ENCODE measurements around the gene KLHL22. TPM values are rescaled to one million over a fixed set of nuclear protein-coding genes. Genes with fewer than 3 reads are reported as not detected.
A peak's percentile ranks its signal among the peaks of the same experiment; 100 is the strongest.

The KLHL22 gene
- total RNA-seq, 1 donor: 31.1 TPM

DNA sequence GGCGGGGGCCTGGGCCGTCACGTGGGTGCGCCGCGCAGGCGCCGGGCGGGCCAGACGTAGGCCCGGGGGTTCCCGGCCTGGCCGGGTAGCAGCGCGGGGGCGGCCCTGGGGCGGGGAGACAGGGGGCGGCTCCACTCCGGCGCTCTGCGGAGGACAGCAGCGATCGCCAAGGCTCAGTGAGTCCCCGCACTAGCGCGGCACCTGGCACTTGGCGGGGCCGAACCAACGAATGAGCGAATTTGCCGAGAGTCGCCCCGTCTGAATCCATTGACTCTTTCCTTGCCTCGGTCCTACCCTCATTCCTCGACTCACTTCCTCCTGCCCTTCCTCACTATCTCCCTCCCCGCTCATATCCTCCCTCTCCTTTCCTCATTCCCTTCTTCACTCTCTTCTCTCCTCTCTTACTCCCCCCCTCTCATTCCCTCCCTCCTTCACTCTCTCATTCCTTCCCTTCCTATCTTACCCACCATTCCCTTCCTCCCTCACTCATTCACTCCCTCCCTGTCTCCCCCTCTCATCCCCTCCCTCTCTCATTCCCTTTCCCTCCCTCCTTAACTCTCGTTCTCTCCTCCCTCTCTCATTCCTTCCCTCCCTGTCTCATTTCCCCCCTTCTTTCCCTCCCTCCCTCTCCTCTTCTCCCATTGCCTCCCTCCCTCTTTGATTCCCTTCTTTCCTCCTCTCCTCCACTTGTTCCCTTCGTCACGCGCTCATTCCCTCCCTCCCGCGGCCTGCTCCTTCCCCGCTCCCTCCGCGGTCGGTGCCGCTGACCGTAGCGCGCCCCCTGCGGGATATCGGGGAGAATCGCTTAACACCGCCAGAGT, 476 bp upstream of the KLHL22 start:
- peak overlapping the region; percentile 83 for H3K4me3 ChIP-seq (ENCODE audit: low read depth, low read length)
- peak; percentile 90 for DNase-seq (ENCODE audit: low read depth)
- TF ChIP-seq, protein P1, sequence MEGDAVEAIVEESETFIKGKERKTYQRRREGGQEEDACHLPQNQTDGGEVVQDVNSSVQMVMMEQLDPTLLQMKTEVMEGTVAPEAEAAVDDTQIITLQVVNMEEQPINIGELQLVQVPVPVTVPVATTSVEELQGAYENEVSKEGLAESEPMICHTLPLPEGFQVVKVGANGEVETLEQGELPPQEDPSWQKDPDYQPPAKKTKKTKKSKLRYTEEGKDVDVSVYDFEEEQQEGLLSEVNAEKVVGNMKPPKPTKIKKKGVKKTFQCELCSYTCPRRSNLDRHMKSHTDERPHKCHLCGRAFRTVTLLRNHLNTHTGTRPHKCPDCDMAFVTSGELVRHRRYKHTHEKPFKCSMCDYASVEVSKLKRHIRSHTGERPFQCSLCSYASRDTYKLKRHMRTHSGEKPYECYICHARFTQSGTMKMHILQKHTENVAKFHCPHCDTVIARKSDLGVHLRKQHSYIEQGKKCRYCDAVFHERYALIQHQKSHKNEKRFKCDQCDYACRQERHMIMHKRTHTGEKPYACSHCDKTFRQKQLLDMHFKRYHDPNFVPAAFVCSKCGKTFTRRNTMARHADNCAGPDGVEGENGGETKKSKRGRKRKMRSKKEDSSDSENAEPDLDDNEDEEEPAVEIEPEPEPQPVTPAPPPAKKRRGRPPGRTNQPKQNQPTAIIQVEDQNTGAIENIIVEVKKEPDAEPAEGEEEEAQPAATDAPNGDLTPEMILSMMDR (IDR thresholded peaks at IDR 0.05; ENCODE audit: insufficient read depth, low read depth, low read length): peak; percentile 92

DNA sequence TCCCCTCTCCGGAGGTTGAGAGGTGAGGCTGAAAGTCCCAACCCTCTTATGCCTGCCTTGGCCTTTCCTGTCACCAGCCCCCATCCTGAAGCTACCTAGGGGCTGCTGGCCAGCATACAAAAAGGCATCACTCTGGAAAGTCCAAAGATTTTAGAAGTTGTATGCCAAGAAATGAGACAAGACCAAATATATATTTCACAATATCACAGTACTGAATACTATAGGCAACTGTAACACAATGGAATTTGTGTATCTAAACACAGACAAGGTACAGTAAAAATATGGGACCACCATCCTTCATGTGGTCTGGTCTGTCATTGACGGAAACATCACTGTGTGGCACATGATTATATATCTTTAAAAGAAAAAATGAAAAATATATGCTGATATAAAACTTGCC, 4.2 kb downstream of the KLHL22 start:
- H3K4me3 ChIP-seq (ENCODE audit: low read depth, low read length): no peak overlapping the region
- DNase-seq (ENCODE audit: low read depth): no peak
- TF ChIP-seq, protein P1 (IDR thresholded peaks at IDR 0.05; ENCODE audit: insufficient read depth, low read depth, low read length): no peak

DNA sequence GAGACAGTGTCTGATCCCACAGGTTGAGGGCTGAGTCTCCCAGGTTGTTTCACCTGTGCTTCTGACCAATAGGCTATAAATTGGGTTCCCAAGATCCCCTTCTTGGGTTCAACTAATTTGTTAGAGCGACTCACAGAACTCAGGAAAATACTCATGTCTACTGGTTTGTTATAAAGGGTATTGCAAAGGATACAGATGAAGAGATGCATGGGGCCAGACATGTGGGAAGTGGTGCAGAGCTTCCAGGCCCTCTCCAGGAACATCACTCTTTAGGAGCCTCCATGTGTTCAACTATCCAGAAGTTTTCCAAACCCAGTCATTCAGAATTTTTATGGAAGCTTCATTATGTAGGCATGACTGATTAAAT, 4.7 kb downstream of the KLHL22 start:
- H3K4me3 ChIP-seq (ENCODE audit: low read depth, low read length): no peak overlapping the region
- TF ChIP-seq, protein P1 (IDR thresholded peaks at IDR 0.05; ENCODE audit: insufficient read depth, low read depth, low read length): no peak
- no peak for DNase-seq (ENCODE audit: low read depth)

DNA sequence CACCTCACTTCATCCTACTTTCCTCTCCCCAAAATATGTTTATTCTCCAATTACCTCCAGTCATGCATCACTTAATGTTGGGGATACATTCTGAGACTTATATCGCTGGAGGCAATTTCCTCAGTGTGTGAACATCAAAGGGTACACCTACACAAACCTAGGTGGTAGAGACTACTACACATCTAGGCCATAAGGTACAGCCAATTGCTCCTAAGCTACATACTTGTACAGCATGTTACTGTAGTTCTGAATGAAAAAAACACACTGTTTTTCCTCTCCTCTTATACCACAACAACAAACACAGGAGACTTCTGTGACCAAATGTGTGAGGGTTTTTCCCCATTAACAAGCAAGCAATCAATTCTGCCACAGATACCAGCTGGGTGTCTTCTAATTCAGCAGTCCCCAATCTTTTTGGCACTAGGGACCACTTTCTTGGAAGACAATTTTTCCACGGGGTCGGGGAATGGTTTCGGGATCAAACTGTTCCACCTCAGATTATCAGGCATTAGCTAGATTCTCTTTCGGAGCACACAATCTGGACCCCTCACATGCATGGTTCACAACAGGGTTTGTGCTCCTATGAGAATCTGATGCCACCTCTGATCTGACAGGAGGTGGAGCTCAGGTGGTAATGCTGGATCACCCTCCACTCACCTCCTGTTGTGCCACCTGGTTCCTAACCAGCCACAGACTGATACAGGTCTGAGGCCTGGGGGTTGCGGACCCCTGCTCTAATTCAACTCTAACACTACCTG, 5.2 kb downstream of the KLHL22 start:
- no peak overlapping the region for H3K4me3 ChIP-seq (ENCODE audit: low read depth, low read length)
- DNase-seq (ENCODE audit: low read depth): no peak
- TF ChIP-seq, protein P1 (IDR thresholded peaks at IDR 0.05; ENCODE audit: insufficient read depth, low read depth, low read length): no peak

DNA sequence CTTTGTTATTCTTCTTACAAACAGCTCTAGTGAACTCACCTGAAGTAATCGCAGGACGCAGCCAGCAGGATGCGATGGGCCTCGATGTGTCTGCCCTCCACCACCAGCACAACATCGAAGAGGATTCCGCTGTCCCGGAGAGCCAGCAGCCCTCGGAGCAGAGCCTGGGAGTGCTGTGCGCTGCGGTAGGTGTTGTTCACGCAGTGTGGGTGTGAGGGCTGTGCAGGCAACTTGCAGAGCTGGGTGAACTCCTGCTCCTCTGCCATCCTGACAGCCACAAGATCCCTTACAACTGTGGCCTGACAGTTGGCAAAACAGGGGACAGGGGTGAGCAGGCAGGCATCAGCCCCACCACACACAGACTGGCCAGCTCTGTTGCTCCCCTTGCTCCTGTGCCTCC, 6.6 kb downstream of the KLHL22 start:
- TF ChIP-seq, protein P1 (IDR thresholded peaks at IDR 0.05; ENCODE audit: insufficient read depth, low read depth, low read length): no peak
- no peak for DNase-seq (ENCODE audit: low read depth)
- H3K4me3 ChIP-seq (ENCODE audit: low read depth, low read length): no peak overlapping the region

DNA sequence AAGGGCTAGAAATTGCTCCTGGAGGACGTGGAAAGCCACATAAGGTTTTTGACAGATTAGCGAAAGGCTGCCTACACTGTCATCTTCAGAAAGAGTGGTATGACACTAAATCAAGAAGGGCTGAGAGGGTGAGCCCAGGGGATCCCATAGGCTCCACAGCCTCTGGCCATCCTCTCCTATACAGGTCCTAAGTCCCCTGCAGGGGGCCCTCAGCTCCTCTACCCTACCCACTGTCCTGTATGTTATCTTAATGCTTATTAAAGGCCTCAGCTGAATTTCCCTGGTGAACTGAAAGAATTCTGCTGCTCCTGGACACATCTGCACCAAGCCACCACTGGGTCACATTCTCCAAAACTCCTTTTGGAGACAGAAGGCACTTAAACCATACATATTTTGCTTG, 7.9 kb downstream of the KLHL22 start:
- no peak for DNase-seq (ENCODE audit: low read depth)
- no peak overlapping the region for H3K4me3 ChIP-seq (ENCODE audit: low read depth, low read length)
- TF ChIP-seq, protein P1 (IDR thresholded peaks at IDR 0.05; ENCODE audit: insufficient read depth, low read depth, low read length): no peak

All from fibroblast of villous mesenchyme (primary cell).